Activated CD8-positive, alpha-beta memory T cell treated with anti-CD3 and anti-CD28 coated beads, Interleukin-2, amount 50 U/mL, for 24 hours (primary cell): ENCODE measurements around the gene GPC3.
"Not testable (repeated sequence)": the region's sequence is repeated elsewhere in the genome, so short reads cannot be mapped to it uniquely, and the experiment has no call there.

ENCODE experiments used
- DNase-seq: peaks from one replicate; pipeline ENCODE4 v3.0.0-alpha.2; 2020; ENCODE audit errors: extremely low read depth

GPC3 gene

DNA sequence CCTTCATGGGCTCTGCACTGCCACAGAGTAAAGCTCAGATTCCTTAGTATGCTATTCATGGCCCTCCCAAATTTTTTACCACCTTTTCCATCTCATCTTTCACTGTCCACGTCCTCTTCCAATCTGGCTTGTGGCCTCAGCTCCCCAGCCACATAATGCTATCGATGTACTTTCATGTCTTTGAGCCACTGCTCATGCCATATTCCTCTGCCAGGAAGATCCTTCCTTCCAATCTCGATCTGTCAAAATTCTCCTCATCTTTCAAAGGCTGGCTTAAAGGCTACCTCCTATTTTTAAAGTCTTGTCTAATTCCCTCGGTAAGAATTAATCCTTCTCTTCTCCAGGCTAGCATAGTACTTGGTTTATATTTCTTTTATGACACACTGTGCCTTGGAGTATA, 336.8 kb downstream of the GPC3 start:
- DNase-seq = no peak

DNA sequence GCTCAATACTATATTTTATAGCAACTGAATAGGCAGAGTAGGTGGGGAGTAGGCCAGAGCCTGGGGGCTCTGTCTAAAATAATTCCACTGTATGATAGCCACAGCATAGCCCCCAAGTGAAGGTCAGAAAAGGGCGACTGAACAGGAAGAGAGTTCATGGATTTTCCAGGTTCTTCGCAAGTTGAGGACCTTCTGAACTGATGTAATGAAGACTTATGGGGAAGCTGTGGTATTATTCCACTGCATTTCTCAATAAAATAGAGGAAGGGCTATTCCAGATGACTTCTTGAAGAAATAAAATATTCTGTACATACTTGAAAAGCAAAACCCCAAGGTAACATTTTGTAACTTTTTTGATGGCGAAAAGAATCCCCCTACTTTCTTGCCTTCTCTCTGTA, 338.7 kb downstream of the GPC3 start:
- DNase-seq = no peak

DNA sequence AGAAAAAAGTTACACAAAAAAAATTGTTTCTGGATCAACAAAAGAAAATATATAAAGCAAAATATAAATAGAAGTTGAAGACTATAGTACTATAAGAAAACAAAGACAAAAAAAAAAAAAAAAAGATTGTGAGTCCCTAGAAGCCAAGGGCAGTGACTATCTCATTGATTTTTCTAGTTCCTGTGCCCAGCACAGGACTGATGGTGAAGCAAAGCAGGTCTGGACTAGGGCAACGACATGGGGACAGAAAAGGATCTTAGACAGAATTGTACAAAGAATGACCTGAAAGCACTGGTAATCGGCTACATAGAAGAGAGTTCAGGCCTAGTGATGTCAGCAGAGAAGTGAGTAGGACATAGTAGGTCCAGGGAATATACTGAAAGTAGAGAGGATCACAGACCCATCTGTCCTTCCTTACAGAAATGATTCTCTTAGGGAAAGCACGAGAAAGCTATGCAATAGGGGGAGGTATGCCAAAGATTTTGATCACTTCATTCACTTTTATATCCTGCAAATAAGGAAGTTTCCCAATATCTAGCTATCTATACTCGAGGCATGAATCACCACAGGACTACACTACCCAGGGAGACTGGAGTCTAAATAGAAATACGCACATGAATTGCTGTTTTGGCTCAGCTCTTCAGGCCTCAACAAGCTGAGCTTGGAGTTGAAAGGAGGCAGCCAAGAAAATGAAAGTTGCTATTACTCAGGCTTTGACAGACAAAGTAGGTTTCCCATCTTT, 339.2 kb downstream of the GPC3 start:
- no peak for DNase-seq

DNA sequence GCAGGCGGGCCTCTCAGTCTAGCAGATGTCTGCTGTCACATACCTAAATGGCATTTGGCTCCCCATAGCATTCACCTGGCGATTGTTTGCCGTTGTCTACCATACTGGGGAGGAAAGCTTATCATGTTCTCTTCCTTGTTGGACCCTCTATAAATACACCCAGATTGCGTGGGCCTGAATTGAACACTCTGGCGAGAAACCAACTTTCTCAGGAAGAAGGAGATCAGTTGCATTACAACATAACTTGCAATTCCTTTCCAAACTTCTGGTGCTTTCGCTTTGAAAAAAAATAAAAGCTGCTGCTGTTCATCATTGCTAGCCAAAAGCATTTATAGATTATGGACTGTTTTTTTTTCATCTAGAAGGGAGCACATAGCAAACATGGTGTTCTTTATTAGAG, 340.1 kb downstream of the GPC3 start:
- DNase-seq = no peak

DNA sequence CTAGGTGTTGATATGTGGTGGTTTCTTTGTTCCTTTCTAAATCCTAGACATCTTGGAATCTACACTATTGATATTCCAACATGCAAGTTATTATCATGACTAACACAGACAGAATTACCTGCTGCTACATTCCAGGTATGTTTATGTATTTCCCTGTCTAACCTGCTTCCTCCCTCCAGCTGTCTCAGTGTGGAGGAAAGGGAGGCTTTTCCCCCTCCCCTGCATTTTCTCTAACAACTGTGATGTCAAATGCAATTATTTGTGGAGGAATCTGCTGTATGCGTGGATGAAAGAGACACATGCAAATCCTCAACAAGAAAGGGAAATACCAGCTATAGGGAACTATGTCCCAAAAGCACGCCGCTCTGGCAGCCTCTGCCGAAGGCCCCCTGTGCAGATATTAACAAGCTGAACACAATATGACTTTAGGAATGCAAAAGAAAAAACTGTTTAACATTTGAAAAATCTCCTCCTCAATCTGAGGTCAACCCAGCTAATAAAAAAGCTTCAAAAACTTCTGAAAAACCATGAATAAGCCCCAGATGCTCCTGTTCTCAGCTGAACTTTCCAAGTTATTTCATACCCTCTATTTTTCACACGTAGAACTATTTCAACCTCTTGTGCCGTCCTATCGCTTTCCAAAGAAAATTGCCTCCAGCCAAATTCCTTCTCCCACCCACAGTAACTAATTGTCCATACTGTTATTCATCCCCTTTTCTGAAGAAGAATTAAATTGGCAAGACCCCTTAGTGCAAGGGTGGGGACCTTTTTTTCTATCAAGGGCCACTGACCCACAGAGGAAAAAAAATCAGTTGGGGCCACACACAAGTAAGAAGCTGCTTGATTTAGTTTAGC, 345.0 kb downstream of the GPC3 start:
- no peak for DNase-seq

DNA sequence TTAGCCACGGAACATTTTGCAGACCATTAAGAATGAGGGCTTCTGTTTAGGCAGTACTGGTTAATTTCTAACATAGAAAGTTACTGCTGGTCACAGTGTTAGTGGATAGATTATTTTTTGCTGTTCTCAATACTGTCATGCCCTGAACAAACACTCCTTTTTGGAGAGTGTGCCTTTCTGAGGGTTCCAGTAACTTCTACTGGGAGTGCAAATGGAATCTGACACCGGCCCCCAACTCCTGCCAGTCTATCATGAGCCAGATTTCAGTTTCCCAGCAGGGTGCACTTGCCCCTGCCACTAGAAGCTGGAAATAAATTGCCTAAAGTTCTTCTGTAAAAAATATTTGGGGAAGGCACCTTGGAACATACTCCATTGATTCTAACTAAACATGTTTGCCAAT, 345.7 kb downstream of the GPC3 start:
- no peak for DNase-seq

DNA sequence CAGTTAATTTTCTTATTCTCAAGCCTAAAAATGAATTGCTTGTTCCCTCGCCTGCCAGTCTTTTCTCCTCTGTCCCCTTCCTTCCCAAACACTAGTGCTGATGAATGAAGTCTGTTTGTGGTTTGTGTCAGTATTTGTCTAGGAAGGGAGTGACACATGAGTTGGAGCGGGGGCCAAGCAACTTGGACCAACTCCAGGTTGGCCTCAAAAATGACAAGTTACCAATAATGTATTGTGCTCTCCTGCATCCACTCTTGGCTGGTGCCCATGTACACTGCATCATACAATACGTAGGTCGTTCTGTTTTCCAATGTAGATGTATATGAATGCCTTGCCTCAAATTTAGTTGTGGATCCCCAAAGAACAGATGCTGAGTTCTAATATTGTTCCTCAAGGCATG, 347.1 kb downstream of the GPC3 start:
- no peak for DNase-seq

DNA sequence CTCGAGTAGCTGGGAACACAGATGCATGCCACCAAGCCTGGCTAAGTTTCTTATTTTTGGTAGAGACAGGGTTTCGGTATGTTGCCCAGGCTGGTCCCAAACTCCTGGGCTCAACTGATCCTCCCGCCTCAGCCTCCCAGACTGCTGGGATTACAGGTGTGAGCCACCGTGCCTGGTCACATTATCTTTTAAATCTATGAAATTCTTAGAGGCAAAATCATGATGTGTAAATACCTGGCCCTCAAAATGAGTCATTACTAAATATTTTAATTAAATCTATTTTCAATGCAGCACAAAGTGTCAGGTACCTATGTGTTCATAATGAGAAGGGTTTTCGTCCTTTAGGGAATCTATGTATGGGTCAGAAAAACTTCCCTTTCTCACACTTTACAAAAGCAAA, 347.6 kb downstream of the GPC3 start:
- DNase-seq = no peak

DNA sequence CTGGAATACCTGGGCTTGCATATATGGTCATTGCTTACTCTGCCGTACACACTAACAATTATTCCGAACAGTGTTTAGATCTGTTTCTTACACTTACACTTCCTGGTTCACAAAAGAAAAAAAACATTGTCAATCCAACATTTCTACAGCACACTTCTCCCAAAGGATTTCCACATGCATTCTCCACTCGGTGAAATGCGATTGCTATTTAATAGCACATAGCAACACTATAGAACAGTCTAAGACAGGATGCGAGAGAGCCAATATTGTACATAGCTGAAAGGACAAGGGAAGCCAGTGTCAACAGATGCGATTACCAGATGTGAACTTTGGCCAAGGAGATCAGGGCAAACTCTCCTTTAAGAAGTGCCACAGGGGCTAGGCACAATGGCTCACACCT, 349.4 kb downstream of the GPC3 start:
- DNase-seq = no peak

DNA sequence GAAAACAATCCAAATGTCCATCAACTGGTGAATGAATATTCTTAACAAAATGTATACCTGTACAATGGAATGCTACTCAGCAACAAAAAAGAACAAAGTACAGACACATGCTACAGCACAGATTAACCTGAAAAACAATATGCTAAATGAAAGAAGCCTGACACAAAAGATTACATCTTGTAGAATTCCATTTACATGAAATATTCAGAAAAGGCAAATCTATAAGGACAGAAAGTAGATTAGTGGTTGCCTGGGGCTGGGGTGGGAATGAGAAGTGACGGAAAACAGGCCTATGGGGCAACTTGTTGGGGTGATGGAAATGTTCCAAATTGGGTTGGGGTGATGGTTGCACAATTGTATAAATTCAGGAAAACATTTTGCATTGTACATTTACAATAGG, 351.0 kb downstream of the GPC3 start:
- no peak for DNase-seq

DNA sequence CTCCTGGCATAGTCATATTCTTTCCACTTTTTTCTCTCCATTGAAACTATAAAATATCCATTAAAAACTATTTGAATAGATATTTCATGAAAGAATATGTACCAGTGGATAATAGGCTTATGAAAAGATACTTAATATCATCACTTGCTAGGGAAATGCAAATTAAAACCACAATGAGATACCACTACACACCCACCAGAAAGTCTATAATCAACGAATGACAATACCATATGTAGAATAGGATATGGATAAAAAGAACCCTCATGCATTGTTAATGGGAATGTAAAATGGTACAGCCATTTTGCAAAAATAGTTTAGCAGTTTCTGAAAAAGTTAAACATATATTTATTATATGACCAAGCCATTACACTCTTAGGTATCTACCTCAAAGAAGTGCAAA, 351.4 kb downstream of the GPC3 start:
- DNase-seq = no peak

DNA sequence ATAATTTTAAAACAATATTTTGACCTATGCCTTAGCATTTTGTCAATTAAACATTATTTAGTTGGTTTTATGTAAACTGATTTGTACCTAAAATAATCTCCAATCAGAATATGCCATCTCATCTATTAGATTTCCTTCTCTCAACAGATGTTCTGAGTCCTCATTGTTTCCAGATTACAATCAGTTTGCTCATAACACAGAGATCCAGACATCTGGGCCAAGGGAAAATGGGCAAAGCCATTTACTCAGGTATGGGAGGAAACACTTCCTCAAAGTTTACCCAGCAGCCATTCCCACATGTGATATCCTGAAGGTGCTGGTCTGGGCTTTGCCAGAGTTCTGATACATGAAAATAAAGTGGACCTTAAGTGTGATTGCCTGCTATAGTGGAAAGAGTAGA, 352.2 kb downstream of the GPC3 start:
- no peak for DNase-seq

DNA sequence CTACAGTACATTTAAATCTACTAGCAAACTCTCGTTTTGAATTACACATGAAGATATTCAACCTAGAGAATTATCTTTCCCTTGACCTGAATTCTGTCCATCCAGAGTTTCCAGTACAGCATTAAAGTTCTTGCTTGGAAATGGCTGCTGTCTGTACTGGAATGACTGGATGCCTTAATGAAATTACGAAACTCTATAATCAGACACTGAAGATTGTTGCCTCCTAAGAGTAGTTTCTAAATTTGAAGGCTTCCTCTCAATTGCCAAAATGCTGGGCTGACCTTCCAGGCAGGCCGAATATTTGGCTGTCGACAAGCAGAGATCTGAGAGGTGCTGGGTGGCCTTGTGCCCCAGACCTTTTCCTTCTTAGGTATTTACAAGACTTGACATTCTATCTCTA, 355.0 kb downstream of the GPC3 start:
- DNase-seq = no peak

DNA sequence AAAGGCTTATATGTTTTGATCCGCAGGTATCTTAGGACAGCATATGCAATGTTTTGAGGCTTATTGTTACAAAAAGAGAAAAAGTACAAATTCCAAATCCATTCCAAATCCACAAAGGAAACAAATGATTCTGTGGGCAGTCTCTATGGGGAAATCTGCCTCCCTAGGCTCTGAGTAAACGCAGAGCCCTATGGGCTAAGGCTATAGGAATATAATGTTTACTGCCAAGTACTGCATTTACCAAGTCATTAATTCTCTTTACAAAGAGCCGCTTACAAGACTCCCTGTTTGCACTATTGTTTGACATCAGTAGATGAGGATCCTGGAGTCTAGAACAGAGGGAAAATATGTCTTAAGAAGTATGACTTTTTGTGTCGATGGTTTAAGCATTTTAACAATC, 357.7 kb downstream of the GPC3 start:
- no peak for DNase-seq

DNA sequence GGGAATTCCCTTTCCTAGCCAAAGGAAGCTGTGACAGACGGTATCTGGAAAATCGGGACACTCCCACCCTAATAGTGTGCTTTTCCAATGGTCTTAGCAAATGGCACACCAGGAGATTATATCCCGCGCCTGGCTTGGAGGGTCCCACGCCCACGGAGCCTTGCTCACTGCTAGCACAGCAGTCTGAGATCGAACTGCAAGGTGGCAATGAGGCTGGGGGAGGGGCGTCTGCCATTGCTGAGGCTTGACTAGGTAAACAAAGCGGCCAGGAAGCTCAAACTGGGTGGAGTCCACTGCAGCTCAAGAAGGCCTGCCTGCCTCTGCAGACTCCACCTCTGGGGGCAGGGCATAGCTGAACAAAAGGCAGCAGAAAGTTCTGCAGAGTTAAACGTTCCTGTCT, 364.0 kb downstream of the GPC3 start:
- DNase-seq = not testable (repeated sequence)

DNA sequence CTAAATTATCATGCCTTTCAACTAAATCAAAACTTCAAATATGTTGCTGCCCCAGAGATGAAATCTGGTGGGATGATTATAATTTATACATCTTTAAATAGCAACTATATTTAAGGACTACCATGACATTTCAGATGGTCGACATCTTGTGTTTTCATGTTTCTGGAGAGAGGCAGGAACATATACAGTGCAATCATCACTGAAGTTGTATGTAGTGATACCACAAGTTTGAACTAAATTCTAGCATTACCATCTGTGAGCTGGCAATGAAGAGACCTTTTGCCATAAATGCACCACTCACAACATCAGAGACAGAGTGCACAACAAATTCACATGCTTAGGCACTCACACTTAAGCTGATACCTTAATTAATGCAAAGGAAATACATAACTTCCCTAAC, 373.7 kb downstream of the GPC3 start:
- DNase-seq = no peak

DNA sequence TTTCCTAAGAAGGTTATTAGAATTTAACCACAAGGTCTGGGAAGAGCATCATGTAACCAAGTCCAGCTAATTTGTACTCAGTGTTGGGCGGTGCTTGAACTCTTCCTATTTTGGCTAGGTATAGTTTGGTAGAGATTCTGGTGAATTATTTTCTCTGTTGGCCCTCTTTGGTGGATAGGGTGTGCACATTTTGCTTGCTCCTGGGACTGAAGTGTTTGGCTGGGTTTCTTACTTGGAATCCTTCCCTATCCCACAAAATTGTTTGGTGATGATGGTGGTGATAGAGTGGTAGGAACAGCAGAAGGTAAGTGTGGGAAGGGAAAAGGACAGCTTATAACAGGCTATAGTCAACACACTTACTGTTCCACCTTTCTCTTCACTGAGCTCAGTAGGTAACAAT, 375.3 kb downstream of the GPC3 start:
- DNase-seq = no peak

DNA sequence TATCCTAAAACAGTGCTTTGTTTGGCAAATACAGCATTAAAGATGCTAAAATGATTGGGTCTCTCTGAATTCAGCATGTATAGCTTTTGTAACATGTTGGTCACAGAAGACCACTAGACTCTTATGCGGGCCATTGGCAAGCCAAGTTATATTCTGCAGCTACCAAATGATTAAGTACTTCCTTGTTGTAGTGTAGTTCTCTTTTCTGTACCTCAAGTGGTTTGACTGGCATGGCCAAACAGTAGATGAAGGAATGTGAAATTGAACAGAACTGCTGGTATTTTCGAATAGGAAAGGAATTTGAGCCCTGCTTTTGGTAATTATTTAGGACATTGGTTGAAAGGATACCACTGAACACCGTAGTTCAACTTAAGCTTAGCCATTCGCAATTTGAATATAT, 376.2 kb downstream of the GPC3 start:
- no peak for DNase-seq

DNA sequence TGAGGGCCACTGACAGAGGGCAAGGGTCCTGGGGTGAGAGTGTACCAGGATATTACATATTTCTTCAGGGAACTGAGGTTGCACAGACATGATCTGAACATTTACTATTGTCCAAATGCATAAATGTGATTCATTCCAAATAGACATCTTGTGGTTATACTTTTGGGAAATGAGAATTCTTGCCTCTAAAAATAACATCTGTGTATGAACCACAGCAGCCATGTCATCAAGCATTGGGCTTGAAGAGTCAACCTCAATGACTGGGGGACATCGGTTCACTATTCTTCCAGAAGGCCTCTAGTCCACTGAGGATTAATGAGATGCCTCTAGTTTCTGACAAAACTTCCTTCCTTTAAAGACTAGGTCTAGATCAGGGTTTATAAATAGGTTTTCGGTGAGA, 377.0 kb downstream of the GPC3 start:
- DNase-seq = no peak

DNA sequence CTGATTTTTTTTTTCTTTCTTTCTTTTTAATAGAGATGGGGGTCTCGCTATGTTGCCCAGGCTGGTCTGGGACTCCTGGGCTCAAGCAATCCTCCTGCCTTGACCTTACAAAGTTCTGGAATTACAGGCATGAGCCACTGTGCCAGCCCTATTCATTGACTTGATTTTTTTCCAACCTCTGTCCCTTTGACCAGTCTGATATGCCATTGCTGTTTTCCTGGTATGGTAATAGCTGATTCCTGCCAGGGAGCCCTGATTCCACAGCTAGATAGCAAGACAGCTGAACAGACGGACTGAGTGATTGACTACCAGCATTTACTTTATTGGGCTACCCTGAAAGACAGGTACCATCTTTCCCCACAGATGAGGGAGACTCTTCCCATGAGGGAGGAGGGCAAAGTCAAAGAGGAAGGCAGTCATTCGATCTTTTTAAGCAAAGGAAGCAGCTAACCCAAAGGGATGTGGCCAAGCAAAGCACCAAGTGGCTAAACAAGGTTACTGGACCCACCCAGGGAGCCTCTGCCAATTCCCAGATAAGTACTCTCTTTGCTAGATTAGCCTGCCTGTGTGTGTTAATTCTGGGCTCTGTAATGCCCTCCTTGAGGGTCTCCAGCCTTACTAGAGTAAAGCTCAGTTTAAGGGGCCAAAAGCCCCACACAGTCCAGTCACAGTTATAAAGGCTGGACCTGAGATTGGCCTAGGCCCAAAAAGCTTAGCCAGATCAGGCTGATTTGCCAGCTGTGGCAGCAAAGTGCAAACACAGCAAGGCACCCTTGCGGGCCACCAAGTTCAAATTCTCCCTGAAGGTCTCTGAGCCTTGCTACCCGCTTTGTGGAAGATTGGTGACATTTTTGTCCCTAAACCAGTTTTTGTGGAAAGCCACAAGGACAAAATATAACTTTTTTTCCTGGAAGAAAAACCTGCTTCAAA, 377.7 kb downstream of the GPC3 start:
- DNase-seq = no peak

DNA sequence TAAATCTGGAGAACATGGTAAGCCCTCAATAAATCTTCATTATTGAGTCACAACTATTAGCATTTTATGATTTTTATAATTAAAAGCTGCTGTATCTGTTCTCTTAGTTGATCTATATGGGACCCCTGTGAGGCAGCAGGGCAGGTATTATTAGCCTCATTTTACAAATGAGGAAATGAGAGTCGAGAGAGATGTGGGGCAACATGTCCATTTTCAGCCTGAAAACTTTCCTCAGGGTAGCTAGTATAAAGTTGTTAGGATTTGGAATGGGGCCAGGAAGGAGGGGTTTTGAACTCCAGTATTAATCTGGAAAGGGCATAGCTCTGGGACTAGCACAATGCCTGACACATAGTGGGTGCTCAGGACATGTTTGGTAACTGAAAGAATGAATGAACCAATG, 378.4 kb downstream of the GPC3 start:
- DNase-seq = no peak

DNA sequence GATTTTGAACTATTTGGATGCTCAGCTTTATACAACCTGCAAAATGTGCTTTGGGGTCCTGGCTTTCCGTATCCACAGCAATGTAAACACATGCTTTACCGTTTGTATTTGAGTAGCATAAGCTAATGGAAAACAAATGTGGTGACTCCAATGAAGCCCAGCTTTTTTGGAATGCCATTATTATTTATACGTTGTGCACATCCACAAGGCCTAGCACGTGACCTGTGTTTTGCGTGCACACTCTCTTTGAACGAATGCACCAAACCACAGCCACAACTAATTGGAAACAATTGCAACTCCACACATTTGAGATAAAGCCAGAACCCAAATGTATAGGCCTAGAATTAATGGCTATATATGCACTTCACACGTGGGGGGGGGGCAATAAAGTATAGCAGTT, 380.6 kb downstream of the GPC3 start:
- no peak for DNase-seq
